HG02610 (cell line): Measurements from ENCODE around the gene MDK.
A peak's percentile ranks its signal among the peaks of the same experiment; 100 is the strongest.

Experiments used
- ATAC-seq: cut with Tn5 transposase; IDR thresholded peaks from one replicate; pipeline ENCODE4 v1.9.1; 2021; ENCODE audit warnings: mild to moderate bottlenecking, moderate library complexity; ENCODE audit not compliant: unreplicated experiment

The MDK gene

DNA sequence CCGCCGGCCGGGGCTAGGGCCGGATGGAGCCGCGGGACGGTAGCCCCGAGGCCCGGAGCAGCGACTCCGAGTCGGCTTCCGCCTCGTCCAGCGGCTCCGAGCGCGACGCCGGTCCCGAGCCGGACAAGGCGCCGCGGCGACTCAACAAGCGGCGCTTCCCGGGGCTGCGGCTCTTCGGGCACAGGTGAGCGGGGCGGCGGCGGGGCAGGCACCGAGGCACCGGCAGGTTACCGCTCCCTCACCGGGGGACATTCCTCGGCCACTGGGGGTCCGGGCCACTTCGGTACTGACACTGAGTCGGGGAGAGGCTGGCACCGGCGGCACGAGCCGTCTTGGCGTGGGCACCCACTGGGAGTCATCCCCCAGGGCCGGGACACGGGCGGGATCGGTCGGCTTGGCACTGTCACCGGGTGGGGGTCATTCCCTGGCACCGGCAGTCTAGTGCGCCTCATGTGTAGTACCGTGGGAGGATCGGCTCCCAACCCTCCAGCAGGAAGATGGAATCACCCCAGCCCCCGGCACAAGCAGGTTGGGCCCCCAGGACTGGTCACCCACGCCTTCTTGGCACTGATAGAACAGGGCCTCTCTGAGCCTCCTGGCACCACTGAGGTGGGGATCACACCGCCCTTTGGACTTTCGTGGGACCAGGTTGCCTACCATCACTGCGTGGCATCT is 33.7 kb upstream of the MDK start:
- ATAC-seq: no peak

DNA sequence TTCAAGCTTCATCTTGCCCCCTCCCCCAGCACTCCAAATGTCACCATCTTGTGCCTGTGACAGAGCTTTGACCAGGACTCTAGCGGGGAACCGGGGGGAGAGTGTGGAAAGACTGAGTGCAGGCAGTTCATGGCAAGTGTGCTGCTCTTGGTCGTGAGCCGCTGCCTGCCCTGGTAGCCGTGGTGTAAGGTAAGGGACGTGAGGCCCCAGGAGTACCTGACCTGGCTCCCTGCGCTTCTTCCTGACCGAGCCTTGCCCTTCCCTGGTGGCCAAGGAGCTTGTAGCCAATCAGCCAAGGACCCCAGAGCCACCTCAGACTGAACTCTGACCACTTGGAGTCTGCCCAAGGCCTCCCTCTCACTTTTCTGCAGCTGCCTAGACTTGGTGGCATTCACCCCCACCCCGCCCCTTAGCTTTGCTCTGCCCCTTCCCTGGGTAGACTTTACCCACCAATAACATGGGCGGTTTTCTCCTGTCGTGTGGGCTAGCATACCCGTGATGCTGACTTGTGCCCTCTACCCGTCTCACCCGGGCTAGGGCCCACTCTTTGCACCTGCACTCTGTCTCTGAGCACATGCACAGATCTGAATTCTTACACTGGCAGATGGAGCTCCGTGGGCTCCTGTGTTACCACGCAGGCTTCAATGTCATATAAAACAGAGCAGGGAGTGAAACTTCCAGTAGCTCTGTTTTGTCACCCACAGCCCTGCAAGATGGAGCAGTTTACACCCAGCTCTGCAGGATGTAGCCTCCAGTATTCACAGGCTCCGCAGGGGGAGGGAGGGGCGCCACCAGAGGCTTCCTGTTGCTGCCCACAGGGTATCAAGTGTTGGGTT is 32.7 kb upstream of the MDK start:
- ATAC-seq: no peak

DNA sequence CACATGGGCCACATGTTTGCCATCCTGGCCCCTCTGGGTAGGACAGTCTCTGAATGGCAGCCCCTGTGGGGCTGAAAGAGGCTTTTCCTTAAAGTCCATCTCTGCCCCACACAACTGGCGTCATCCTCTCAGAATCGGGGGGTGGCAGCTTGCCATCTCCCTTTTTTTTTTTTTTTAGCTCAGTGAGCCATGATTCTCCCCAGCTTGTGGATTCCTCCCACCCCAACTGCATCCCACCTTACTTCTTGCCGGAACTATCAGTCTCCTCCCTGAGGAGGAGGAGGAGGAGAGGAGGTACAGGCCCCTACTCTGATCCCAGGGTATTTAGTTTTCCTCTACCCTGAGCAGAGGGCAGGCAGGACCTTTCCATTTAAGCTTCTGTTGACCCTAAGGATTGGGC is 30.8 kb upstream of the MDK start:
- ATAC-seq: no peak

DNA sequence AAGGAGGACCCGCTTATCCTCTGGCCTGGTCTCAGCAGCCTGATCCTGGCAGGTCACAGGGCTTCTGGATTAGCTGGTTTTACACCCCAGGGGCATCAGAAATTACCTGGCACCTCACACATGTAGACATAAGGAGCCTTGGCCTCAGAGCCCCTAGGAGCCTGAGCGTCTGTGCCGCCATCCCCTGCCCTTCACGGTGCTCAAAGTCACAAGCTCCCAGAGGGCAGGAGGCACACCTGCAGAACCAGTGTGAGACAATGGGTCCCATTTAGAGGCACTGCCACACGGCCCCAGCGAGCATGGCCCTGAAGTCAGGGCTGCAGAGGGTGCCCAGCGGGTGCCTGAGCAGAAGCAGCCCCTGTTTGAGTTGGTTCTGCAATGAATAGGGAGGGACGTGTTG is 30.3 kb upstream of the MDK start:
- no peak for ATAC-seq

DNA sequence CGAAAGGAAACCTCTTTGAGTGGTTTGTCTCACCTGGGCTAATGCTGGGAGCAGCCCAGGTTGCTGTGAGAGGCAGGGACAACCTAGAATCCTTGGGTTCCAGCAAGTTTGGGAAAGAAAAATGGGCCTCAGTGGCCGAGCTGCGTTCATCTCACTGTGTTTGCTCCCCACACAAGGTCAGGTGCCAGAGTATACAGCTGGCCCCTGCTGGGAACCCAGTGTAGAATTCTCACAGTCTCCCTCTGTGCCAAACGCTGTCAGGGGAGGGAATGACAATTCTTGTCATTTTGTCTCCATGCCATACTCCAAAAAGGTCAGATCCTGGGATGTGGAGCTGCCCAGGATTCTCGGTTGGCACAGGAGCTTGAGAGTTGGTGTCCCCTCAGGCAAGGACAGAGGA is 29.9 kb upstream of the MDK start:
- ATAC-seq: no peak

DNA sequence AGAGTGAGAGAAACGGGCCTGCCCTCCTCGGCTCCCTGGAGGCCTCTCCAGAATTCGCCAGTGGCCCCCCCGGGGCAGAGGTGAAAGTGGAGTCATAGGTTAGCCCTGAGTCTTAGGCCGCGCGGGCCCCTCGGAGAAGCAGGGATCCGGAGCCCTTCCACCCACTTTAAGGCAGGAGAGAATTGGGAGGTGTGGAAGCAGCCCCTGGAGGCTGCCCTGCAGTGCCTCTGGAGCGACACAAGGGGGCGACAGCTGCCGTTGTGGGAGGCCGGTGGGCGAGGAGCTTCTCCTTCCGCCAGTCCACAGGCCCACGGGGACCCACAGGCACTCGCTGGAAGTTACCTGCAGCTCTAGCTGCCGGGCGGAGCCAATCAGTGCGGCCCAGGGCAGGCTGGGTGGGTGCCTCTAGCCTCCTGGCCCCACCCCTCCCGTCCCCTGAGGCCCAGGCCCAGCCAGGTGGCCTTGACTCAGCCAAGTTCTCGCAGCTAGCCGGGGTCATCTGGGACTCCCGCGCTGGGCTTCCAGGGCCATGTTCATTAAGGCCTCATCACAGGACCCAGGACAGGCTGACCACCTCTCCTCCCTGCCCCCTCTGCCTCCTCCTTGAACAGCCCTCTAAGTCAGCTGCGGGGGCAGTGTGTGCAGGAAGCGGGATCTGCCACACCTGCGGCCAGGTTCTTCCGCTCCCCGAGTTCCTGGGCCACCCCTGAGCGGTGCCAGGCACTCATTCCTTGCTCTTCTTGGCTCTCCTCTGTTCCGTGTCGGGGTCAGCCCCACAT is 29.2 kb upstream of the MDK start:
- no peak for ATAC-seq

DNA sequence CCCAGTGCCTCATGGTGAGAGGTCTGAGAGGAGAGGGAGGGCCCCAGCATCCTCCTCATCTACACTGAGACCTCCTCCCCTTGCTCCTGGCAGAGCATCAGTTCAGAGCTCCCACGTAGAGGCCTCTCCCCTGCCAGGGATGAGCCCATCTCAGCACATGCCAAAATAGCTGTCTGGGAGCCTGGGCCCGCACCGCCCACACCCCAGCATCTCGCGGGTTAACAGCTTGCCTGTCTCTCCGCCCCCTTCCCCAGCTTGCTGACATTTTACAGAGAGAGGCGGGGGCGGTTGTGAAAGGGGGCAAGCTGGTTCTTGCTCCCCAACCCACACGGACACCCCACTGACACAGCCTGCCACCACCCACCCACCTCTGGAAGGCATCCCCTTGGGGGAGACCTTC is 27.8 kb upstream of the MDK start:
- no peak for ATAC-seq

DNA sequence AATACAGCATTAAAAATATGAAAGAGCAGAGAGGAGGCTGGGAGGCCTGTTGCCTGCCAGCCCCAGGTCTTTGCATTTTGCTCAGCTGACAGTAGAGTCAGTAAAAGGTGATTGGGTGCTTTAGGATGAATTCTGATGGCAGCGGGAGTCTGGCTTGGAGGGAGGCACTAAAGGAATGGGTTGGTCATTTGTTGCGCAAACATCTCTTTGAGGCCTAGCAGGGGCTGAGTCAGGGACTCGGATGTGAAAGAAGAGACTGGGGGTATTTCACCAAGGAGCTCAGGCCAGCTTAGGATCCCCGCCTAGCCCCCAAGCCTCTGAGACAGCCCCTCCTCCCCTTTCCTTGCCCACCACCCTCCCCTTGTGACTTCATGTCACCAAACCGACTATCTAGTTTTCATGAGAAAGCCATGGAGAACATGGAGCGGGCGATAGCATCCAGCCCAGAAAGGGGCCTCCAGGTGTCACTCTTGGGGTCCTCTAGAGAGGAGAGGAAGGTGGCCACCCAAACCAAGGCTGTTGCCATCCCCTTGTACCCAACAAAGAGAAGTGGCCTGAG is 24.5 kb upstream of the MDK start:
- ATAC-seq: no peak

DNA sequence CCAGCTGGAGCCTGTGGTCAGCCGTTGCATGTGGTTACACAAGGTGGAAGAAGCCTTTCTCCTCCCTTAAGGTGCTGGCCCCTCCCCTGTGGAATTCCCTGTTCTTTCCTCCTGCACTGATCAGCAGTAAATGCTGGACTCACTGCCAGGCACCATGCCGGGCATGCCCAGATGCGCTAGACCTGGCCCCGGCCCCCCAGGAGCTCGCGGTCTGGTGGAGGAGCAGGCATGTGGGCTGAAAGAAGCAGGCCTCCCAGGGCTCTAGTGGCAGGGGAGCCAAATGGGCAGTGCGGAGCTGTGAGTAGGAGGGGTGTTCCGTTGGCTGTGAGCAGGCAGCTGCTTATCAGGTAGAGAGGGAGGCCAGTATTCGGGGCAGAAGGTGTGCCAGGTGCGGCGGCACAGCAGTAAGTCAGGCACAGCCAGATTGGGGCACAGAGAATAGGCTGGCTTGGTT is 24.0 kb upstream of the MDK start:
- no peak for ATAC-seq

DNA sequence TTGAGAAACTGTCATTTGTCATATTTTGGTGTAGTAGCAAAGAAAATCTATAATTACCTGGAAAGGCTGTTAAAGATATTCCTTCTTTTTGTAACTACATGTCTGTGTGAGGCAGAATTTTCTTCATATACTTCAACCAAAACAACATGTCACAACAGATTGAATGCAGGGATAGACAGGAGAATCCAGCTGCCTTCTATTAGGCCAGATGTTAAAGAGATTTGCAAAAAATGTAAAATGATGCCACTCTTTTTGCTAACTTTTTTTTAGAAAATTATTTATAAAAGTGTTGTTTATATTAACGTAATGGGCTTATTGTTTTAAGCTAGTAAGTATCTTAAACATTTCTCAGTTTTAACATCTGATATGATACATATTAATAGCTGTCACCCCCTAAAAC is 21.5 kb upstream of the MDK start:
- no peak for ATAC-seq

DNA sequence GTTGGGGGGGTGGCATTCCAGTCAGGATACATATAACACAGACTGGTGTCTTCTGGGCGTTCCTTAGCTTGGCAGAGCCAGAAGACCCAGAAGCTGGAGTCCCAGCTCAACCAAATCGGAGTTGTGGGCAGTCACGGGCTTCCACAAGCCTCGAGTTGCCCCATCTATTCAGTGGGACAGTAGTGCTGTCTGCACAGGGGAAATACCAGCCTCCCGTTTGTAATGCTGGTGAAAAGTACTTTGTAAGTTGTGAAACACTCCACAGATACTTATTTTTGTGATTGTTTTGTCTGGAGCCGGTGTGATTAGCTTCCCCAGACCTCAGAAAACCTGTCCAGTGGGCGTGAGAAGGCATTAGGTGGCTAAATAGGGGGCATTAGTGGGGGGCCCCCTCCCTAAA is 20.6 kb upstream of the MDK start:
- peak; percentile 15 for ATAC-seq

DNA sequence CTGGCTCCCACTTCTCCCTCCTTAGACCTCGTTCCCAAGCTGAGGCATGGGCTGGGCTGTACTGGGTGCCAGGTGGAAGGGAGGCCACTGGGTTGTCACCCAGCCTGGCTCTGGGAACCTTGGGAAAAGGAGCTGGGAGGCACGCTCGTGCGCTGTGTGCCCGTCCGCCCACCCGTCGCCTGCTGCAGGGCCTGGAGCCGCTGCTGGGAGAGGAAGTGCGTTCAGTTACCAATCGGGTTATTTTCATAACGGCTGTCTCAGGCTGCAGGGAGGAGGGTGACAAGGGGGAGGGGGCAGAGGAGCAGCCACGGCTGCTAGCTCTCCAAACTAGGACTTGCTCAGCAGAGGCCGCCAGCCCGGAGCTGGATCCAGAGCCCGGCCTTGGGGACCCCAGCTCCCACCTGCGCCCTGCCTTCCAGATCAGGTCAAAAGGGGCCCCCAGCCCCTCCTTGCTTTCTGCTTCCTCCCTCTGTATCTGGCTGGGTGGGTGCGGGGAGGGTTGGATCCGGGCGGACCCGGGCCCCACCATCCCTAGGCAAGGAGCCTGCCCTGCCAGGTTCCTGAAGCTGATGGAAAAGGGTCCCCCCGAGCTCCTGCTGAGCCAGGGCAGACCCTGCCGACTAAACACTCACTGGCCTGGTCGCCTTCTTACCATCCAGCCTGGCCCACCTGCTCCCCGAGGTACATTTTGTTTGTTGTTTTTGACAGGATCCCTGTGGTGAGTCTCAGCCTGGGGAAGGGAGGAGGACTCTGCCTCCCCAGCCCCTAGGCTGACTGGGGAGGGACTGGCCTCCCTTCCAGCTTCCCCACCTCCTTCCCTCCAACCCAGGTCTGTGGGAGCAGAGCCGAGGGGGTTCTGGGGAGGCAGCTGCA is 19.9 kb upstream of the MDK start:
- peak; percentile 91 for ATAC-seq

DNA sequence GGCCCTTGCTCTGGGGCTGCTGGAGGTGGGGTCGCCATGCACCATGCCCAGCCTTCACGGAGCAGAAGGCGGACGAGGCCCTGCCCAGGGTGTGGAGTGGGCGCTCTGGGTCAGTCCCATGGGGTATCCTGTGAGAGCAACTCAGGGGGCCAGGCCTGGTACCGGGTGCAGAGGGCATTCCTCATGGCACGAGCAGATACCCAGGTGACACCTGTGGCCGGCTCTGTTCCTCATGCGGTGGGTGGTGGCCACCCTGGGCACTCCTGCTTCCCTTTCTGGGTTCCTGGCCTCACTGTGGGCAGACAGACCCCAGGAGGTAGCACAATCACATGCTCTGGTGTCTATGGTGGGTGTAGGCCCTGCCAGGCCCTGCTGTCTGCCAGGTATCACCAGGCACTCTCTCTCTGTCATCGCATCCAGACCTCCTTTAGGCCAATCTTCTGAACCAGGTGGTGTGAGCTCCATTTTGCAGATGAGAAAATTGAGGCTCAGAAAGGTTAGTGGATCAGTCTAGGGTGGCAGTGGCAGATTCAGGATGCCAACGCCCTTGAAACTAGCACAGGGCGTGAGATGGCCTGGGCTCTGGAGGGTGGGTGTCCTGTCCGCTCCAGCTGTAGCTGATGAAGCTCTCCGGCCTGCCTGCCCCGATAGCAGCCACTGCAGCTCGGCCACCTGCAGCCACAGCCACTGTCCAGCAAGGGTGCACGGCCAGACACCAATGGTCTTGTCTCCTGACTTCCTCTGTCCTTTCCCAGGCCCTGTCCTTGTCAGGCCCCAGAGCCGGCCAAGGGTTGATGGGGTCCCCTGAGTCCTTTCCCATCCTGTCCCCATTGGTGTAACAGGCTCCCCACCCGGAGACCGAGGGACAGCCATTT is 19.1 kb upstream of the MDK start:
- ATAC-seq: no peak

DNA sequence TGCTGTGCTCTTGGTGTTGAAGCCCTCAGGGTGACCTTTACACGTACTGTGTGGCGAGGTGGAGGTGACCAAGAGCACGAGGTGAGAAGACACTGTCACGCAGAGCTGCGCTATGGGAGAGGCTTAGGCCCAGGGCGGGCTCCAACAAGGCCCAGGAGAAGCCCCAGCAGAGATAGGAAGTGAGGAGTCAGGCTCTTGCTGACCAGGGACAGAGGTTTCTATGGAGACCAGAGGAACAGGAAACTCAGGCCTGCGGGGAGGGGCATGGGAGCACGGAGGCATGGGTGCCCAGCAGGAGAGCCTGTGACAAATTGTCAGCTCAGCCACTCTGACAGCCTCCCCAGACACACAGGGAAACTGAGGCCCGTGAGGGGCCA is 18.4 kb upstream of the MDK start:
- ATAC-seq: no peak

DNA sequence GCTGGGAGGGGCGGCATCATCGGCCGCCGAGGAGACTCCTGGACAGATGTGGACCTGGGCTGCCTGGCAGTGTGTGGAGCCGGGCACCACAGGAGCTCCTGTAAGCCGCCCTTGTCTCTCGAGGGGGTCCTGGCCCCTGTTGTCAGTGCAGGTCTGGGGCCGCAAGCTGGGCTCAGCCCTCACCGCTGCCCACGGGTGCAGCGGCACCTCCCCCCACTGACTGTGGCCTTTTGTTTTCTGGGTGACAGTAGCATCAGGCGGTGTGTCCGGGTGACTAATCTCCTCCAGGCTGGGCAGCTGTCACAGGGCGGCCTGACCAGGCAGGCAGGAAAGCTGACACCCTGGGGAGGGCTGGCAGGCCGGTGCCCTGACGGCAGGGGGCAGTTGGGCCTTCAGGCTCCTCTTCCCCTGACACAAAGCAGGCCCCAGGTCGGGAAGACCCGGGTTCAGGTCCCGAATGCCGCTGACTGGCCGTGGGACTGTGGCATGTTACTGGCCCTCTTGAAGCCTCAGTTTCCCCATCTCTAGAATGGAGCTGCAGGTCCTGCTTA is 17.9 kb upstream of the MDK start:
- no peak for ATAC-seq

DNA sequence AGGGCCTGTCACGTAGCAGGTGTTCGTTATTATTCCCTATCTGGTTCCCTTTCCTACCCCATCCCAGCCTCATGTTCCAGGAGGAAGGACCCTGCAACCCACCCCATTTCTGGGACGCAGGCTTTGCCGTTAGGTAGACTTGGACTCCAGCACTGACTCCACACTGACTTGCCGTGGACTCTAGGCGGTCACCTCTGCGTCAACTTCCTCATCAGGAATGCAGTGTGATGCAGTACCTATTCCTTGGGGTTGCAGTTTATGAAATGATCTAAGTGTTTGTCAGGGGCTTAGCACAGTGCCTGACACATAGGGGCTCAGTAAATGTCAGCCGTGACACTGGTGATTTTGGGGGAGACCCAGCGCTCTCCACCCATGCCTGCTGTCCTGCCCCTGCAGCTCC is 17.4 kb upstream of the MDK start:
- ATAC-seq: no peak

DNA sequence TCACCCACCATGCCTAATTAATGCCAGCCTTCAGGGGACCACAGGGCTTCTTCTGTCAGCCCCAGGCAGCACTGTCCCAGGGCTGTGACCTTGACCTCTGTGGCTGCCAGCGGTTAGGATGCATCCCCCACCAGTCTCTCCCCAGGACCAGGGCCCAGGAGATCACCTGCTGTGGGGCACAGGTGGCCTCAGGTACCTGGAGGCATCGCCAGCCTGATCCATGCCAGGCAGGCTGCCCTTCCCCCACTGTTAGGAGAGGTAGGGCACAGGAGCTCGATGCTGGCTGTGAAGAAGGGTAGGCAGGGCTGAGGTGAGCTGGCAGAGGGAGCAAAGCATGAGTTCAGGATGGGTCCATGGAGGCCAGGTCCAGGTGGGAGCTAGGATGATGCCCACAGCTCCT is 16.7 kb upstream of the MDK start:
- no peak for ATAC-seq

DNA sequence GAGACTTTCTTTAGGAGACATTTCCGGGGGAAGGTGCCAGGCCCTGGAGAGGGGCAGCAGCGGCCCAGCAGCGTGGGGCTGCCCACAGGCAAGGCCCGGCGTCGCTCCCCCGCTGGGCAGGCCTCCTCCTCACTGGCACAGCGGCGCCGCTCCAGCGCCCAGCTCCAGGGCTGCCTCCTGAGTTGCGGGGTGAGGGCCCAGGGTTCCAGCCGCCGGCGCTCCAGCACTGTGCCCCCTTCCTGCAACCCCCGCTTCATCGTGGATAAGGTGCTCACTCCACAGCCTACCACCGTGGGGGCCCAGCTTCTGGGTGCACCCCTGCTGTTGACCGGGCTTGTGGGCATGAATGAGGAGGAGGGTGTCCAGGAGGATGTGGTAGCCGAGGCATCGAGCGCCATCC is 15.2 kb upstream of the MDK start:
- no peak for ATAC-seq

DNA sequence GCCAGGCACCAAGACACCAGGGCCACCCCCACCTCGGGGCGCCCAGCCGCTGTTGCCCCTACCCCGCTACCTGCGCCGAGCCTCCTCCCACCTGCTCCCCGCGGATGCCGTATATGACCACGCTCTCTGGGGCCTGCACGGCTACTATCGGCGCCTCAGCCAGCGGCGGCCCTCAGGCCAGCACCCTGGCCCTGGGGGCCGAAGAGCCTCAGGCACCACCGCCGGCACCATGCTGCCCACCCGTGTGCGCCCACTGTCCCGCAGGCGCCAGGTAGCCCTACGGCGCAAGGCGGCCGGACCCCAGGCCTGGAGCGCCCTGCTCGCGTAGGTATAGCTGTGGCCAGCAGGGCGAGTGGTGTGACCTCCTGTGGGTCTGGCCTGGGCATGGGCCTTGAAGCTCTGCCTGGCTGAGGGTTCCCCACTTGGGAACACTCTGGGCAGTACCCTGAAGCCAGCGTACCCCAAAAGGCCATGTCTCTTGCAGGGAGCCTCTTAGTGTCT is 14.8 kb upstream of the MDK start:
- ATAC-seq: no peak
